SIG-M5 treated with dmso at 0.1 percent for 504 hours (cell line): ENCODE measurements around the gene RAP1A.
"Not testable (repeated sequence)": the region's sequence is repeated elsewhere in the genome, so short reads cannot be mapped to it uniquely, and the experiment has no call there.

Source experiments
- DNase-seq: peaks from one replicate; lab custom pipeline; 2025; ENCODE audit not compliant: unreplicated experiment; lab: John Stamatoyannopoulos, UW

Gene RAP1A

GRCh38 chr1:111628153-111628552, 8.6 kb downstream of the RAP1A start:
- no peak for DNase-seq

GRCh38 chr1:111629190-111629954, 9.8 kb downstream of the RAP1A start:
- no peak for DNase-seq

GRCh38 chr1:111630567-111630966, 11.0 kb downstream of the RAP1A start:
- DNase-seq = no peak

GRCh38 chr1:111631502-111631901, 11.9 kb downstream of the RAP1A start:
- no peak for DNase-seq

GRCh38 chr1:111632771-111633170, 13.2 kb downstream of the RAP1A start:
- DNase-seq = not testable (repeated sequence)

- no peak for DNase-seq
Measured at GRCh38 chr1:111633736-111634247, 14.2 kb downstream of the RAP1A start.

- DNase-seq = no peak
Measured at GRCh38 chr1:111635324-111636009, 15.9 kb downstream of the RAP1A start.

- no peak for DNase-seq
Measured at GRCh38 chr1:111638320-111638719, 18.7 kb downstream of the RAP1A start.

- DNase-seq = no peak
Measured at GRCh38 chr1:111639602-111640198, 20.1 kb downstream of the RAP1A start.

GRCh38 chr1:111643097-111643496, 23.5 kb downstream of the RAP1A start:
- DNase-seq = no peak

GRCh38 chr1:111643696-111644095, 24.1 kb downstream of the RAP1A start:
- no peak for DNase-seq

GRCh38 chr1:111644506-111644905, 24.9 kb downstream of the RAP1A start:
- no peak for DNase-seq

- no peak for DNase-seq
Measured at GRCh38 chr1:111647736-111648135, 28.1 kb downstream of the RAP1A start.

GRCh38 chr1:111648806-111649205, 29.2 kb downstream of the RAP1A start:
- DNase-seq = no peak

GRCh38 chr1:111649227-111649626, 29.6 kb downstream of the RAP1A start:
- DNase-seq = no peak

- DNase-seq = no peak
Measured at GRCh38 chr1:111649648-111650047, 30.1 kb downstream of the RAP1A start.

GRCh38 chr1:111653709-111654108, 34.1 kb downstream of the RAP1A start:
- DNase-seq = peak; percentile 77

GRCh38 chr1:111654839-111655238, 35.2 kb downstream of the RAP1A start:
- DNase-seq = no peak

GRCh38 chr1:111656086-111657017, 36.8 kb downstream of the RAP1A start:
- peak; percentile 51 for DNase-seq

- DNase-seq = no peak
Measured at GRCh38 chr1:111658622-111659021, 39.0 kb downstream of the RAP1A start.
